Kidney epithelial cell (primary cell): ENCODE measurements around the gene N4BP3. TPM values are rescaled to one million over a fixed set of nuclear protein-coding genes. Genes with fewer than 3 reads are reported as not detected.

Source experiments
- DNase-seq: peaks from one replicate; pipeline ENCODE4 v3.0.0-alpha.2; 2010; ENCODE audit warnings: low read depth
- H3K27me3 ChIP-seq: 2 replicates; pipeline ENCODE4 v1.6.0; 2011; ENCODE audit warnings: low read length; ENCODE audit not compliant: control insufficient read depth, insufficient read depth
- H3K36me3 ChIP-seq: 2 replicates; pipeline ENCODE4 v1.5.1; 2011; ENCODE audit warnings: low read length; ENCODE audit not compliant: control insufficient read depth, insufficient read depth
- H3K4me3 ChIP-seq: 2 replicates; pipeline ENCODE4 v1.5.1; 2011; ENCODE audit warnings: low read depth, mild to moderate bottlenecking, control low read depth, low read length
- CTCF ChIP-seq: IDR thresholded peaks from 2 replicates; pipeline ENCODE4 v1.5.1; 2011; ENCODE audit warnings: mild to moderate bottlenecking, moderate library complexity, low read length, control low read depth, inconsistent platforms; ENCODE audit not compliant: insufficient read depth, poor library complexity, severe bottlenecking
- total RNA-seq: library from RNA; depleted of rRNA; stranded (reverse); fragments of >200 nt; gene quantifications from 2 replicates; pipeline ENCODE4 v1.2.3, GENCODE V29; 2015

N4BP3 gene
- total RNA-seq, 1 donor from 2014 or later: 6.8 TPM

GRCh38 chr5:178165581-178165980, 52.2 kb downstream of the N4BP3 start:
- H3K36me3 ChIP-seq: no peaks in the 10 kb centered on the region
- no peak for DNase-seq
- TF ChIP-seq CTCF: no peak
- H3K4me3 ChIP-seq: no peak overlapping the region
- H3K27me3 ChIP-seq: peaks cover 17% of the 10 kb centered on the region

- no peak for DNase-seq
- Histone ChIP-seq H3K4me3 (no peak overlapping the region), H3K36me3 (no peaks in the 10 kb centered on the region), H3K27me3 (peaks cover 7% of the 10 kb centered on the region)
- no peak for TF ChIP-seq CTCF
These were observed 57.1 kb downstream of the N4BP3 start for GRCh38 chr5:178170455-178170854.

GRCh38 chr5:178174456-178174855, 61.1 kb downstream of the N4BP3 start:
- DNase-seq: no peak
- Histone ChIP-seq H3K4me3 (no peak overlapping the region), H3K36me3 (no peaks in the 10 kb centered on the region), H3K27me3 (no peaks in the 10 kb centered on the region)
- no peak for TF ChIP-seq CTCF

Other genes starting within 250 kb of the N4BP3 start
- not detected in 2 replicates for gene PROP1, start 117.3 kb upstream of the N4BP3 start, total RNA-seq
- gene RMND5B, start 17.5 kb downstream of the N4BP3 start, total RNA-seq: 26.3 and 42.7 TPM in 2 replicates
- 454 and 476 TPM in 2 replicates for gene NHP2, start 40.4 kb downstream of the N4BP3 start, total RNA-seq
- not detected in 2 replicates for gene GMCL2, start 73.8 kb downstream of the N4BP3 start, total RNA-seq
- gene HNRNPAB, start 91.0 kb downstream of the N4BP3 start, total RNA-seq: 132 and 152 TPM in 2 replicates
- gene PHYKPL, start 119.3 kb downstream of the N4BP3 start, total RNA-seq: 18.7 and 22.7 TPM in 2 replicates